Measurements from ENCODE around the gene BCL2.

DNA sequence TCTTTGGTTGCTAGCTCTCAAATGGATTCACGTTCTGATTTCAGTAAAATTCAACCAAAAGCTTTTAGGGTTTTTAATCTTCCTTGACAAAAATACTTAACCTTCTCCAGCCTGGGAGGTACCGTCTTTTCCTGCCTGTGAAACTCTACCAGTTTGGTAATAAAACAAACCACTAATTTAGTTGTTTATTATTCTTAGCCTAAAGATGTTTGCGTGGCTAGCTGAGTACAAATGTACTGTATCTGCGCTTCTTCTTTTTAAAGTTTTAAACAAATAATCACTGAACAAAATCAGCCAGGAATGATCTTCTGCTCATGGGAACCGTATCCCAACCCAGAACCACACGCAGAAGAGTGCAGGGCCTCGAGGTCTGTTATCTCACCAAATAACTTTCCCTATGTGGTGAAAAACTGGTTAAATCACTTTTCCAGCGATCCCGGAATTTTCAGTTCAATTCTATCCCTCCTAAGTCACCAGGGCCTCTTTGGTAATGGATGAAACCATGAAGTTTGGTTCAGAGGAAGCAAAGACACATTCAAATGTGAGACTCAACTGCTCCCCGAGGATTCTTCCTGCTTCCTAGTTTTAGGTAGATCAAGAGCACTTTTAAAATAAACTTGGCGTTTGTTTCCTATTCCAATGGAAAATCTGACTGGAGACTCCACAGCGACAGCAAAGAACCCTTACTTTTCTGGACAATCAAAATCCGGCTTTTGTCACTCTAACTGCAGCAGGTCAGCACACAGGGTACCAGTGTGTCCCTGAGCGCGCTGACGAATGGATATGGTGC lies 36.1 kb downstream of the BCL2 start:
- no peak for TF ChIP-seq POLR2AphosphoS5 (IDR thresholded peaks at IDR 0.05; ENCODE audit: insufficient read depth in 1 of 2, low read depth in 1 of 2)
- TF ChIP-seq, protein P1, sequence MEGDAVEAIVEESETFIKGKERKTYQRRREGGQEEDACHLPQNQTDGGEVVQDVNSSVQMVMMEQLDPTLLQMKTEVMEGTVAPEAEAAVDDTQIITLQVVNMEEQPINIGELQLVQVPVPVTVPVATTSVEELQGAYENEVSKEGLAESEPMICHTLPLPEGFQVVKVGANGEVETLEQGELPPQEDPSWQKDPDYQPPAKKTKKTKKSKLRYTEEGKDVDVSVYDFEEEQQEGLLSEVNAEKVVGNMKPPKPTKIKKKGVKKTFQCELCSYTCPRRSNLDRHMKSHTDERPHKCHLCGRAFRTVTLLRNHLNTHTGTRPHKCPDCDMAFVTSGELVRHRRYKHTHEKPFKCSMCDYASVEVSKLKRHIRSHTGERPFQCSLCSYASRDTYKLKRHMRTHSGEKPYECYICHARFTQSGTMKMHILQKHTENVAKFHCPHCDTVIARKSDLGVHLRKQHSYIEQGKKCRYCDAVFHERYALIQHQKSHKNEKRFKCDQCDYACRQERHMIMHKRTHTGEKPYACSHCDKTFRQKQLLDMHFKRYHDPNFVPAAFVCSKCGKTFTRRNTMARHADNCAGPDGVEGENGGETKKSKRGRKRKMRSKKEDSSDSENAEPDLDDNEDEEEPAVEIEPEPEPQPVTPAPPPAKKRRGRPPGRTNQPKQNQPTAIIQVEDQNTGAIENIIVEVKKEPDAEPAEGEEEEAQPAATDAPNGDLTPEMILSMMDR (IDR thresholded peaks at IDR 0.05): no peak
